CD14-positive monocyte (primary cell): ENCODE results near the gene DAP3. TPM values are rescaled to one million over a fixed set of nuclear protein-coding genes. Genes with fewer than 3 reads are reported as not detected.
"Not testable (repeated sequence)": the region's sequence is repeated elsewhere in the genome, so short reads cannot be mapped to it uniquely, and the experiment has no call there.

Source experiments
- DNase-seq, 3 donors: peaks; one replicate each; pipeline ENCODE4 v3.0.0-alpha.2; 2011 to 2022
- H2AFZ ChIP-seq: 2 replicates; pipeline ENCODE4 v1.6.0; 2012; ENCODE audit warnings: mild to moderate bottlenecking, low read depth, low read length, inconsistent platforms; ENCODE audit not compliant: insufficient read depth, poor library complexity, severe bottlenecking
- H3K27ac ChIP-seq, 2 donors: 1 replicate in 1 of 2; 2 replicates in 1 of 2; pipeline ENCODE4 v1.5.1; 2012 to 2013; ENCODE audit warnings: low read length in 2 of 2, control low read depth in 1 of 2, inconsistent platforms in 1 of 2, low read depth in 1 of 2, mild to moderate bottlenecking in 1 of 2
- H3K27me3 ChIP-seq, 2 donors: one replicate each; pipeline versions ENCODE4 v1.6.0 to v1.6.1; 2011 to 2013; ENCODE audit warnings: low read length in 2 of 2; ENCODE audit not compliant: control insufficient read depth in 2 of 2, insufficient read depth in 2 of 2
- H3K36me3 ChIP-seq, 2 donors: replicated peaks in 1 of 2; 1 replicate in 1 of 2; 2 replicates in 1 of 2; pipeline versions ENCODE4 v1.5.1 to v1.6.1; 2012 to 2013; ENCODE audit warnings: low read length in 2 of 2, control low read depth in 1 of 2, inconsistent platforms in 1 of 2, mild to moderate bottlenecking in 1 of 2; ENCODE audit not compliant: insufficient read depth in 2 of 2, control insufficient read depth in 1 of 2
- H3K4me1 ChIP-seq, 2 donors: 1 replicate in 1 of 2; 2 replicates in 1 of 2; pipeline versions ENCODE4 v1.5.1 to v1.6.1; 2012 to 2013; ENCODE audit warnings: low read length in 2 of 2, control low read depth in 1 of 2, inconsistent platforms in 1 of 2, mild to moderate bottlenecking in 1 of 2, moderate library complexity in 1 of 2; ENCODE audit not compliant: insufficient read depth in 2 of 2, control insufficient read depth in 1 of 2
- H3K4me2 ChIP-seq: replicated peaks from 2 replicates; pipeline ENCODE3; 2012; ENCODE audit warnings: low read length, moderate library complexity, mild to moderate bottlenecking; ENCODE audit not compliant: poor library complexity, severe bottlenecking; ENCODE audit errors: extremely low read depth
- H3K4me3 ChIP-seq, 3 experiments: fragments of 200-600 bp in 1 of 3; sonication (generic) in 1 of 3; replicated peaks in 1 of 3; 1 replicate in 2 of 3; 2 replicates in 1 of 3; pipeline ENCODE4 v1.5.1; 2011 to 2013; ENCODE audit warnings: low read length in 3 of 3, mild to moderate bottlenecking in 3 of 3, control low read depth in 2 of 3, low read depth in 2 of 3, inconsistent platforms in 1 of 3, moderate library complexity in 1 of 3
- H3K79me2 ChIP-seq: 2 replicates; pipeline ENCODE4 v1.6.0; 2012; ENCODE audit warnings: mild to moderate bottlenecking, control low read depth, inconsistent platforms, low read length, moderate library complexity; ENCODE audit not compliant: insufficient read depth
- H3K9ac ChIP-seq: 2 replicates; pipeline ENCODE4 v1.6.0; 2017; ENCODE audit warnings: low read length, mild to moderate bottlenecking; ENCODE audit not compliant: insufficient read depth, poor library complexity, severe bottlenecking
- H3K9me3 ChIP-seq, 2 donors: replicated peaks in 1 of 2; 1 replicate in 1 of 2; 2 replicates in 1 of 2; pipeline versions ENCODE4 v1.5.1 to v1.6.1; 2012 to 2013; ENCODE audit warnings: low read length in 2 of 2, control low read depth in 1 of 2; ENCODE audit not compliant: control insufficient read depth in 1 of 2, insufficient read depth in 1 of 2
- H4K20me1 ChIP-seq: 2 replicates; pipeline ENCODE4 v1.6.0; 2012; ENCODE audit warnings: mild to moderate bottlenecking, low read length, control low read depth, moderate library complexity; ENCODE audit not compliant: insufficient read depth
- H3K27ac Mint-ChIP-seq, 7 donors: one replicate each; pipeline ENCODE4 v1.8.0; 2020; ENCODE audit warnings: mild to moderate bottlenecking in 7 of 7, mixed read lengths in 7 of 7, moderate library complexity in 6 of 7, inconsistent platforms in 2 of 7
- H3K27me3 Mint-ChIP-seq, 3 donors: one replicate each; pipeline ENCODE4 v1.8.0; 2021 to 2022; ENCODE audit warnings: low read depth in 3 of 3, mild to moderate bottlenecking in 3 of 3, mixed read lengths in 3 of 3, moderate library complexity in 3 of 3, inconsistent platforms in 1 of 3
- H3K36me3 Mint-ChIP-seq, 2 donors: one replicate each; pipeline ENCODE4 v1.8.0; 2020; ENCODE audit warnings: mixed read lengths in 2 of 2, inconsistent platforms in 1 of 2, mild to moderate bottlenecking in 1 of 2
- H3K4me1 Mint-ChIP-seq: one replicate; pipeline ENCODE4 v1.8.0; 2020; ENCODE audit warnings: mild to moderate bottlenecking, mixed read lengths
- H3K4me3 Mint-ChIP-seq, 2 donors: one replicate each; pipeline ENCODE4 v1.8.0; 2020; ENCODE audit warnings: mild to moderate bottlenecking in 2 of 2, mixed read lengths in 2 of 2, moderate library complexity in 1 of 2
- H3K9me3 Mint-ChIP-seq, 7 donors: one replicate each; pipeline ENCODE4 v1.8.0; 2020 to 2022; ENCODE audit warnings: mixed read lengths in 7 of 7, mild to moderate bottlenecking in 6 of 7, moderate library complexity in 6 of 7, inconsistent platforms in 2 of 7
- WGBS: methylation state at CpG from one replicate; pipeline ENCODE4 v1.1.5; 2013; ENCODE audit warnings: missing lambda C conversion rate; ENCODE audit not compliant: insufficient coverage; 5-methylcytosine and 5-hydroxymethylcytosine counted together
- intact Hi-C, 2 donors: fragments of 100-400 bp; cut with micrococcal nuclease; formaldehyde crosslinking; loops; one replicate each; pipeline versions ENCODE4 v1.15.0 to v1.15.1; 2023
- polyA plus RNA-seq, 3 donors: library from polyadenylated mRNA; depleted of rRNA in 1 of 3; unstranded in 2 of 3; stranded (reverse) in 1 of 3; fragments of 300-500 nt in 2 of 3; fragments of >200 nt in 1 of 3; fragmentation: Illumina TruSeq in 2 of 3; gene quantifications; 1 replicate in 2 of 3; 2 replicates in 1 of 3; pipeline ENCODE4 v1.2.3, GENCODE V29; 2012 to 2021
- TF ChIP-seq, protein P1 (sequence below): fragments of 200-600 bp; IDR thresholded peaks from one replicate; pipeline ENCODE4 v1.8.0; 2022; ENCODE audit warnings: antibody characterized with exemption, mild to moderate bottlenecking

The DAP3 gene
- polyA plus RNA-seq, 3 donors: 69.0 to 79.3 (median 72.7) TPM

DNA sequence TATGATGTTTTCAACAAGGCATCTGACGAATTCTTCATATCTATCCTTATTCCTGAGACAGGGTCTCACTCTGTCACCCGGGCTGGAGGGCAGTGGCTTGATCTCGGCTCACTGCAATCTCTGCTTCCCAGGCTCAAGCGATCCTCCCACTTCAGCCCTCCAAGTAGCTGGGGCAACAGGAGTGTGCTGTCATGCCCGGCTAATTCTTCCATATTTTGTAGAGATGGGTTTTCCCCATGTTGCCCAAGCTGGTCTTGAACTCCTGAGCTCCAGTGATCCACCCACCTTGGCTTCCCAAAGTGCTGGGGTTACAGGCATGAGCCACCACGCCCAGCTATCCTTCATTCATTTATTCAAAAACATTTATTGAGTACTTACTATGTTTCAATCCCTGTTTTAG, 8.4 kb upstream of the DAP3 start:
- Histone ChIP-seq H3K36me3 (peaks cover 49 to 83% of the 10 kb centered on the region in 2 donors), H3K4me2 (no peak overlapping the region), H3K9ac (no peak overlapping the region), H3K27me3 (no peaks in the 10 kb centered on the region), H3K27ac (no peak overlapping the region), H3K79me2 (peaks cover 60% of the 10 kb centered on the region), H2AFZ (no peak overlapping the region), H3K9me3 (no peaks in the 10 kb centered on the region), H4K20me1 (peaks cover 99% of the 10 kb centered on the region), H3K4me3 (no peak overlapping the region), H3K4me1 (peaks cover 9 to 18% of the 10 kb centered on the region in 2 donors)
- DNase-seq: peak in 1 of 3 donors; percentile 6
- Mint-ChIP-seq H3K27ac (no peak overlapping the region), H3K4me3 (no peak overlapping the region), H3K36me3 (peaks cover 53 to 63% of the 10 kb centered on the region in 2 donors), H3K27me3 (no peaks in the 10 kb centered on the region), H3K4me1 (peaks cover 31% of the 10 kb centered on the region), H3K9me3 (no peaks in the 10 kb centered on the region)
- 100% methylated on average over 2 of the region's 6 CpGs for WGBS
- TF ChIP-seq, protein P1, sequence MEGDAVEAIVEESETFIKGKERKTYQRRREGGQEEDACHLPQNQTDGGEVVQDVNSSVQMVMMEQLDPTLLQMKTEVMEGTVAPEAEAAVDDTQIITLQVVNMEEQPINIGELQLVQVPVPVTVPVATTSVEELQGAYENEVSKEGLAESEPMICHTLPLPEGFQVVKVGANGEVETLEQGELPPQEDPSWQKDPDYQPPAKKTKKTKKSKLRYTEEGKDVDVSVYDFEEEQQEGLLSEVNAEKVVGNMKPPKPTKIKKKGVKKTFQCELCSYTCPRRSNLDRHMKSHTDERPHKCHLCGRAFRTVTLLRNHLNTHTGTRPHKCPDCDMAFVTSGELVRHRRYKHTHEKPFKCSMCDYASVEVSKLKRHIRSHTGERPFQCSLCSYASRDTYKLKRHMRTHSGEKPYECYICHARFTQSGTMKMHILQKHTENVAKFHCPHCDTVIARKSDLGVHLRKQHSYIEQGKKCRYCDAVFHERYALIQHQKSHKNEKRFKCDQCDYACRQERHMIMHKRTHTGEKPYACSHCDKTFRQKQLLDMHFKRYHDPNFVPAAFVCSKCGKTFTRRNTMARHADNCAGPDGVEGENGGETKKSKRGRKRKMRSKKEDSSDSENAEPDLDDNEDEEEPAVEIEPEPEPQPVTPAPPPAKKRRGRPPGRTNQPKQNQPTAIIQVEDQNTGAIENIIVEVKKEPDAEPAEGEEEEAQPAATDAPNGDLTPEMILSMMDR: no peak
- intact Hi-C loops: no loop called here

DNA sequence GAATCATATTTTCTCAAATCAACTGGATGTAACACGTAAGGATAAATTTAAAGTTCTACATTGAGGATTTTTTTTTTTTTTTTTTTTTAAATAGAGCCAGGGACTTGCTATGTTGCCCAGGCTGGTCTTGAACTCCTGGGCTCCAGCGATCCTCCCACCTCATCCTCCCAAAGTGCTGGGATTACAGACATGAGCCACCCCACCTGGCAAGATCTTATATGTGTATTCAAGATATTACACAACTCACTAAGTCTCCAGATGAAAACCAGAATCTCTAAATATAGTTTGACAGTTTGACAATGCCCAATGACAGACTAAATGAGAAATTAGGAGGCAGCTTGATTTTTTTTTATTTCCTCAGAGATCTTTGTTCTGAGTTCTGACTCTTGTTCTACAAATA, 7.1 kb upstream of the DAP3 start:
- intact Hi-C loops: no loop called here
- Histone ChIP-seq H4K20me1 (peaks cover 99% of the 10 kb centered on the region), H3K9me3 (no peaks in the 10 kb centered on the region), H3K4me1 (peaks cover 10 to 18% of the 10 kb centered on the region in 2 donors), H2AFZ (no peak overlapping the region), H3K27ac (no peak overlapping the region), H3K79me2 (peaks cover 72% of the 10 kb centered on the region), H3K36me3 (peaks cover 40 to 71% of the 10 kb centered on the region in 2 donors), H3K9ac (no peak overlapping the region), H3K4me2 (no peak overlapping the region), H3K4me3 (no peak overlapping the region), H3K27me3 (no peaks in the 10 kb centered on the region)
- Mint-ChIP-seq H3K27me3 (no peaks in the 10 kb centered on the region), H3K4me1 (peaks cover 30% of the 10 kb centered on the region), H3K36me3 (peaks cover 49 to 57% of the 10 kb centered on the region in 2 donors), H3K9me3 (no peaks in the 10 kb centered on the region), H3K27ac (no peak overlapping the region), H3K4me3 (no peak overlapping the region)
- TF ChIP-seq, protein P1: no peak
- no CpG with 5 or more reads among the region's 2 CpGs for WGBS
- no peak for DNase-seq

DNA sequence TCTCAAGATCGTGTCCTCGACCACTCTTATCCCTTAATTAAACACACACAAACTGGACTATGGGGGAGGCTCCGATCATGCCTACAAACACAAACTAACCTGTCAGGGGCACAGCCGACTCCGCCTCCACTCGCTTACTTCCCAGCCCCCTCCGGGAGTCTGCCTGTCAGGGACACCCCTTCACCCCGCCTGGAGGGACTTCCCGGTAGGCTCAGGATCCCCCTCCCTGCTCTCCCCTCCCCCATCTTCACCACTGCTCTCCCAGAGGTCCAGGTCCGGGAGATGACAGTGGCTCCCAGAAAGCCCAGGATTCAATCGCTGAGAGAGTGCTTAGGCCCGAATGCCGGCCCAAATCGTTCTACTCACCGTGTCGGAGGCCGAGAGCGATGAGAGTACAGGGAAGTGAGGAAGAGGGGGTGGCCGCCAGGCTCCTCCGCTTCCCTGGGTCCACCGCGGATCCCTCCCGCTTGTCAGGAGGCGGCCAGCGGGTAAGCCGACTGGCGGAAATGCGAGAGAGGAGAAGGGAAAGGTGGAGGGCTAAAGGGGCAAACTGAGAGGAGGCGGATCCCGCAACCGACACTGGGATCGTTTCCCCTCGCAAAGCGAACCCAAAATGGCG, 1.1 kb upstream of the DAP3 start:
- WGBS: 0% methylated on average over 23 of the region's 35 CpGs
- peak overlapping the region; percentile 93 for H3K9ac ChIP-seq
- H3K79me2 ChIP-seq: peaks cover 98% of the 10 kb centered on the region
- H3K27me3 Mint-ChIP-seq, H3K9me3 ChIP-seq, intact Hi-C loops, DNase-seq, H3K27me3 ChIP-seq: not testable (repeated sequence)
- H3K27ac ChIP-seq: peak overlapping the region; percentile 89 to 96
- Mint-ChIP-seq H3K9me3 (peaks cover 9 to 15% (median 11%) of the 10 kb centered on the region in 7 donors), H3K27ac (peak overlapping the region; percentile 94 to 98 (median 95)), H3K36me3 (peaks cover 26 to 31% of the 10 kb centered on the region in 2 donors), H3K4me3 (peak overlapping the region; percentile 95 to 98), H3K4me1 (peaks cover 41% of the 10 kb centered on the region)
- peaks cover 18 to 29% of the 10 kb centered on the region in 2 donors for H3K4me1 ChIP-seq
- H2AFZ ChIP-seq: peak overlapping the region; percentile 89
- H3K4me3 ChIP-seq: peak overlapping the region; percentile 83 to 96 (median 91)
- H4K20me1 ChIP-seq: peaks cover 44% of the 10 kb centered on the region
- H3K36me3 ChIP-seq: peaks cover 15 to 33% of the 10 kb centered on the region in 2 donors
- peak overlapping the region; percentile 74 for H3K4me2 ChIP-seq
